Stomach (tissue), 9 donors: ENCODE measurements around the gene TLR9. TPM values are rescaled to one million over a fixed set of nuclear protein-coding genes. Genes with fewer than 3 reads are reported as not detected.

Source experiments
- DNase-seq, 2 donors: peaks; one replicate each; pipeline versions ENCODE4 v3.0.0 to v3.0.0-alpha.2; 2013 to 2019
- H3K27ac ChIP-seq, 5 donors: fragments of 200-600 bp in 4 of 5; sonication (generic) in 4 of 5; one replicate each; pipeline ENCODE4 v1.5.1; 2013 to 2019; ENCODE audit warnings: mild to moderate bottlenecking in 1 of 5, moderate library complexity in 1 of 5
- H3K27me3 ChIP-seq, 3 donors: fragments of 200-600 bp; sonication (generic); one replicate each; pipeline ENCODE4 v1.5.1; 2017 to 2019; ENCODE audit warnings: mixed run types in 1 of 3
- H3K36me3 ChIP-seq, 4 donors: fragments of 200-600 bp; sonication (generic); 1 replicate in 3 of 4; 2 replicates in 1 of 4; pipeline ENCODE4 v1.5.1; 2016 to 2019
- H3K4me1 ChIP-seq, 4 donors: fragments of 200-600 bp; sonication (generic); one replicate each; pipeline ENCODE4 v1.5.1; 2016 to 2019
- H3K4me3 ChIP-seq, 4 donors: fragments of 200-600 bp; sonication (generic) in 3 of 4; one replicate each; pipeline ENCODE4 v1.5.1; 2016 to 2019; ENCODE audit warnings: mild to moderate bottlenecking in 1 of 4
- H3K9me3 ChIP-seq, 4 donors: fragments of 200-600 bp; sonication (generic); one replicate each; pipeline ENCODE4 v1.5.1; 2016 to 2019
- CTCF ChIP-seq, 7 experiments: fragments of 450-650 bp in 4 of 7; fragments of 200-600 bp in 3 of 7; sonication (generic) in 3 of 7; IDR thresholded peaks; one replicate each; pipeline ENCODE4 v1.5.1; 2016 to 2019; ENCODE audit warnings: antibody characterized with exemption in 7 of 7, control low read depth in 2 of 7, mild to moderate bottlenecking in 1 of 7
- EP300 ChIP-seq: sonication (generic); formaldehyde crosslinking; IDR thresholded peaks from one replicate; pipeline ENCODE4 v1.6.1; 2017; ENCODE audit warnings: antibody characterized with exemption
- POLR2A ChIP-seq, 4 donors: fragments of 450-650 bp; IDR thresholded peaks; one replicate each; pipeline ENCODE4 v1.6.1; 2016; ENCODE audit warnings: antibody characterized with exemption in 4 of 4, control low read depth in 2 of 4, mild to moderate bottlenecking in 1 of 4, moderate library complexity in 1 of 4
- POLR2AphosphoS5 ChIP-seq, 3 donors: sonication (generic); formaldehyde crosslinking; IDR thresholded peaks; one replicate each; pipeline ENCODE4 v1.6.1; 2016; ENCODE audit warnings: antibody characterized with exemption in 3 of 3
- WGBS, 5 donors: extraction: QIAGEN DNeasy Blood & Tissue Kit in 3 of 5; methylation state at CpG; one replicate each; pipeline versions ENCODE4 v1.1.5 to v1.1.7; 2013 to 2018; 5-methylcytosine and 5-hydroxymethylcytosine counted together
- intact Hi-C: fragments of 100-400 bp; cut with DNase I; formaldehyde crosslinking; loops from one replicate; pipeline ENCODE4 v1.15.1; 2023; ENCODE audit warnings: low total_unique reads
- polyA plus RNA-seq, 3 donors: library from polyadenylated mRNA; stranded (reverse); fragments of 200-250 nt; gene quantifications; one replicate each; pipeline ENCODE4 v1.2.3, GENCODE V29; 2013
- total RNA-seq, 5 donors: library from RNA; depleted of rRNA; stranded (reverse); fragments of >200 nt; gene quantifications; one replicate each; pipeline versions ENCODE4 v1.1.0 to v1.2.3, GENCODE V29; 2014 to 2016
- donor health status: healthy with polysubstance abuse.
- donor health status: Bipolar disorder and iron deficiency.
- donor health status: healthy.

Gene TLR9
- total and polyA plus RNA-seq, 8 donors = 0.18 TPM; not detected in 7

GRCh38 chr3:52197842-52198625 lies 27.4 kb downstream of the TLR9 start, which contains the start of gene ALAS1:
Gene ALAS1 (plus strand): TSS chr3:52198160. CDS start chr3:52199242, 1,082 bp downstream.
- Histone ChIP-seq H3K27ac (peak within 1 kb of the TSS; percentile 84 to 95 (median 92)), H3K4me3 (peak within 1 kb of the TSS; percentile 82 to 94 (median 87)), H3K9me3 (no peaks in the 10 kb centered on the region), H3K36me3 (peaks cover 8 to 34% (median 28%) of the 10 kb centered on the region in 4 donors), H3K27me3 (no peaks in the 10 kb centered on the region), H3K4me1 (peaks cover 42 to 88% (median 69%) of the 10 kb centered on the region in 4 donors)
- TF ChIP-seq CTCF (IDR thresholded peaks at IDR 0.05) (peak in 4 of 7 experiments; percentile 6 to 20 (median 16)), POLR2AphosphoS5 (IDR thresholded peaks at IDR 0.05) (peak; percentile 77 to 98 (median 97)), EP300 (no peak), POLR2A (IDR thresholded peaks at IDR 0.05) (peak in 1 of 4 donors; percentile 88)
- intact Hi-C loops = no loop called here
- 0 to 1% (median 0%) methylated on average over 37 to 71 of the region's 71 CpGs for WGBS, 5 donors
- peak; percentile 96 to 98 for DNase-seq

- peak overlapping the region; percentile 81 to 95 (median 92) for H3K27ac ChIP-seq
- H3K4me1 ChIP-seq = peaks cover 42 to 83% (median 70%) of the 10 kb centered on the region in 4 donors
- 33 to 44% (median 39%) methylated on average over 10 of the region's 10 CpGs for WGBS, 5 donors
Observed at GRCh38 chr3:52197499-52197841, 28.0 kb downstream of the TLR9 start.

GRCh38 chr3:52196977-52197376 lies 28.5 kb downstream of the TLR9 start:
- H3K4me3 ChIP-seq = no peak overlapping the region
- peaks cover 42 to 78% (median 68%) of the 10 kb centered on the region in 4 donors for H3K4me1 ChIP-seq
- TF ChIP-seq POLR2AphosphoS5 (IDR thresholded peaks at IDR 0.05) (peak in 2 of 3 donors; percentile 42 to 76), CTCF (IDR thresholded peaks at IDR 0.05) (no peak)
- intact Hi-C loops = no loop called here
- peak overlapping the region; percentile 81 to 95 (median 92) for H3K27ac ChIP-seq
- WGBS, 5 donors = 18 to 63% (median 40%) methylated on average over 3 of the region's 3 CpGs
- peak; percentile 89 for DNase-seq
- H3K36me3 ChIP-seq = peaks cover 0 to 23% (median 18%) of the 10 kb centered on the region in 4 donors
- H3K27me3 ChIP-seq = no peaks in the 10 kb centered on the region
- no peaks in the 10 kb centered on the region for H3K9me3 ChIP-seq

More at GRCh38 chr3:52197499-52197841, 28.0 kb downstream of the TLR9 start:
- no peak for TF ChIP-seq POLR2A (IDR thresholded peaks at IDR 0.05)
- TF ChIP-seq EP300 = no peak
- TF ChIP-seq CTCF (IDR thresholded peaks at IDR 0.05) = no peak
- TF ChIP-seq POLR2AphosphoS5 (IDR thresholded peaks at IDR 0.05) = no peak
- intact Hi-C loops = no loop called here
- no peaks in the 10 kb centered on the region for H3K9me3 ChIP-seq
- no peak for DNase-seq
- H3K27me3 ChIP-seq = no peaks in the 10 kb centered on the region
- H3K36me3 ChIP-seq = peaks cover 2 to 28% (median 23%) of the 10 kb centered on the region in 4 donors
- H3K4me3 ChIP-seq = peak overlapping the region; percentile 82 to 94 (median 87)

- intact Hi-C loops = no loop called here
- WGBS, 5 donors = 52 to 65% (median 61%) methylated on average over 10 of the region's 10 CpGs
- peak in 1 of 2 donors; percentile 61 for DNase-seq
- Histone ChIP-seq H3K27me3 (no peaks in the 10 kb centered on the region), H3K4me1 (peaks cover 45 to 74% (median 68%) of the 10 kb centered on the region in 4 donors), H3K4me3 (no peak overlapping the region), H3K36me3 (peaks cover 0 to 14% (median 10%) of the 10 kb centered on the region in 4 donors), H3K27ac (peak overlapping the region; percentile 28 to 95 (median 92)), H3K9me3 (no peaks in the 10 kb centered on the region)
- TF ChIP-seq POLR2AphosphoS5 (IDR thresholded peaks at IDR 0.05) (peak in 1 of 3 donors; percentile 18), EP300 (no peak)
Observed at GRCh38 chr3:52195823-52196331, 29.6 kb downstream of the TLR9 start.
